ENCODE measurements around the gene CAGE1. TPM values are rescaled to one million over a fixed set of nuclear protein-coding genes. Genes with fewer than 3 reads are reported as not detected.

Gene CAGE1
- total RNA-seq, 4 donors from 2014 or later: not detected

- H3K9me3 ChIP-seq: no peaks in the 10 kb centered on the region
- H3K27ac ChIP-seq: no peak overlapping the region
- peaks cover 3 to 39% of the 10 kb centered on the region in 2 donors for H3K36me3 ChIP-seq
- 80 to 97% methylated on average over 2 to 3 of the region's 3 CpGs for WGBS, 2 donors (ENCODE audit: low coverage in 1 of 2)
- TF ChIP-seq POLR2AphosphoS5 (IDR thresholded peaks at IDR 0.05) (no peak), CTCF (IDR thresholded peaks at IDR 0.05) (no peak), EP300 (IDR thresholded peaks at IDR 0.05) (no peak)
- H3K27me3 ChIP-seq: no peaks in the 10 kb centered on the region
- no peak for ATAC-seq
- no peak overlapping the region for H3K4me3 ChIP-seq
- no peaks in the 10 kb centered on the region for H3K4me1 ChIP-seq
Observed at GRCh38 chr6:7421066-7421465, 31.5 kb upstream of the CAGE1 start.

- no peak for ATAC-seq
- 33 to 60% methylated on average over 1 of the region's 1 CpG for WGBS, 2 donors (ENCODE audit: low coverage in 1 of 2)
- H3K27ac ChIP-seq: no peak overlapping the region
- no peak for TF ChIP-seq CTCF (IDR thresholded peaks at IDR 0.05)
- TF ChIP-seq EP300 (IDR thresholded peaks at IDR 0.05): no peak
- TF ChIP-seq POLR2AphosphoS5 (IDR thresholded peaks at IDR 0.05): no peak
- TF ChIP-seq POLR2A (IDR thresholded peaks at IDR 0.05): no peak
- H3K4me1 ChIP-seq: no peaks in the 10 kb centered on the region
- peaks cover 8 to 59% of the 10 kb centered on the region in 2 donors for H3K36me3 ChIP-seq
- no peaks in the 10 kb centered on the region for H3K27me3 ChIP-seq
- H3K9me3 ChIP-seq: no peaks in the 10 kb centered on the region
- no peak overlapping the region for H3K4me3 ChIP-seq
Observed at GRCh38 chr6:7419065-7419464, 29.5 kb upstream of the CAGE1 start.

GRCh38 chr6:7418238-7418905 is 28.8 kb upstream of the CAGE1 start:
- Histone ChIP-seq H3K4me3 (no peak overlapping the region), H3K9me3 (no peaks in the 10 kb centered on the region), H3K4me1 (no peaks in the 10 kb centered on the region), H3K27me3 (no peaks in the 10 kb centered on the region), H3K27ac (no peak overlapping the region), H3K36me3 (peaks cover 11 to 66% of the 10 kb centered on the region in 2 donors)
- TF ChIP-seq CTCF (IDR thresholded peaks at IDR 0.05): no peak
- TF ChIP-seq POLR2A (IDR thresholded peaks at IDR 0.05): no peak
- no peak for TF ChIP-seq POLR2AphosphoS5 (IDR thresholded peaks at IDR 0.05)
- WGBS, 2 donors (ENCODE audit: low coverage in 1 of 2): 65 to 78% methylated on average over 6 of the region's 6 CpGs
- no peak for ATAC-seq

- Histone ChIP-seq H3K4me1 (no peaks in the 10 kb centered on the region), H3K36me3 (peaks cover 12 to 72% of the 10 kb centered on the region in 2 donors), H3K27me3 (no peaks in the 10 kb centered on the region), H3K4me3 (no peak overlapping the region), H3K9me3 (no peaks in the 10 kb centered on the region), H3K27ac (no peak overlapping the region)
- no peak for ATAC-seq
- WGBS, 2 donors (ENCODE audit: low coverage in 1 of 2): 81 to 94% methylated on average over 2 of the region's 2 CpGs
- TF ChIP-seq POLR2A (IDR thresholded peaks at IDR 0.05) (no peak), POLR2AphosphoS5 (IDR thresholded peaks at IDR 0.05) (no peak), CTCF (IDR thresholded peaks at IDR 0.05) (no peak), EP300 (IDR thresholded peaks at IDR 0.05) (no peak)
Observed at GRCh38 chr6:7417684-7418083, 28.1 kb upstream of the CAGE1 start.

GRCh38 chr6:7414811-7415210 is 25.3 kb upstream of the CAGE1 start:
- no peak overlapping the region for H3K4me3 ChIP-seq
- H3K9me3 ChIP-seq: no peaks in the 10 kb centered on the region
- no peaks in the 10 kb centered on the region for H3K4me1 ChIP-seq
- no peaks in the 10 kb centered on the region for H3K27me3 ChIP-seq
- H3K36me3 ChIP-seq: peaks cover 12 to 95% of the 10 kb centered on the region in 2 donors
- no peak for ATAC-seq
- TF ChIP-seq EP300 (IDR thresholded peaks at IDR 0.05) (no peak), POLR2AphosphoS5 (IDR thresholded peaks at IDR 0.05) (no peak)
- WGBS, 2 donors (ENCODE audit: low coverage in 1 of 2): 61 to 75% methylated on average over 2 to 7 of the region's 7 CpGs
- H3K27ac ChIP-seq: no peak overlapping the region
